Measurements from ENCODE around the gene DIAPH3.

The DIAPH3 gene

GRCh38 chr13:59701261-59701660 is 462.5 kb downstream of the DIAPH3 start:
- no peak for DNase-seq

- DNase-seq: no peak
These were observed 463.4 kb downstream of the DIAPH3 start for GRCh38 chr13:59700281-59700680.

GRCh38 chr13:59696271-59696670 is 467.5 kb downstream of the DIAPH3 start:
- DNase-seq: no peak

GRCh38 chr13:59691501-59692066 is 472.1 kb downstream of the DIAPH3 start:
- no peak for DNase-seq

- no peak for DNase-seq
These were observed 472.7 kb downstream of the DIAPH3 start for GRCh38 chr13:59690857-59691500.

- DNase-seq: no peak
These were observed 474.7 kb downstream of the DIAPH3 start for GRCh38 chr13:59689057-59689456.

- no peak for DNase-seq
These were observed 476.8 kb downstream of the DIAPH3 start for GRCh38 chr13:59686798-59687394.

- no peak for DNase-seq
These were observed 479.6 kb downstream of the DIAPH3 start for GRCh38 chr13:59684105-59684504.

- DNase-seq: no peak
These were observed 482.0 kb downstream of the DIAPH3 start for GRCh38 chr13:59681636-59682311.

- no peak for DNase-seq
These were observed 483.2 kb downstream of the DIAPH3 start for GRCh38 chr13:59680429-59681024.

- no peak for DNase-seq
These were observed 484.5 kb downstream of the DIAPH3 start for GRCh38 chr13:59679254-59679653.

- no peak for DNase-seq
These were observed 485.5 kb downstream of the DIAPH3 start for GRCh38 chr13:59677966-59678814.

GRCh38 chr13:59677430-59677829 is 486.3 kb downstream of the DIAPH3 start:
- DNase-seq: no peak

- no peak for DNase-seq
These were observed 489.1 kb downstream of the DIAPH3 start for GRCh38 chr13:59674616-59675015.

GRCh38 chr13:59673286-59673685 is 490.4 kb downstream of the DIAPH3 start:
- no peak for DNase-seq

GRCh38 chr13:59672445-59672844 is 491.3 kb downstream of the DIAPH3 start:
- no peak for DNase-seq

GRCh38 chr13:59671881-59672280 is 491.8 kb downstream of the DIAPH3 start:
- DNase-seq: no peak

- DNase-seq: no peak
These were observed 497.2 kb downstream of the DIAPH3 start for GRCh38 chr13:59666504-59666903.

GRCh38 chr13:59665732-59666131 is 498.0 kb downstream of the DIAPH3 start:
- no peak for DNase-seq

- no peak for DNase-seq
These were observed 498.5 kb downstream of the DIAPH3 start for GRCh38 chr13:59665184-59665583.

GRCh38 chr13:59664586-59664985 is 499.1 kb downstream of the DIAPH3 start:
- no peak for DNase-seq

- no peak for DNase-seq
These were observed 500.0 kb downstream of the DIAPH3 start for GRCh38 chr13:59663707-59664106.

GRCh38 chr13:59660582-59660981 is 503.1 kb downstream of the DIAPH3 start:
- DNase-seq: no peak
